H9 (cell line): ENCODE results near the gene ECSCR. TPM values are rescaled to one million over a fixed set of nuclear protein-coding genes. Genes with fewer than 3 reads are reported as not detected.

Experiments
- DNase-seq: peaks from one replicate; pipeline ENCODE4 v3.0.0-alpha.2; 2017
- H2AFZ ChIP-seq: one replicate; pipeline ENCODE4 v1.6.1; 2013; ENCODE audit warnings: mild to moderate bottlenecking, low read length, control low read depth, moderate library complexity
- H2AK5ac ChIP-seq: 2 replicates; pipeline ENCODE4 v1.6.1; 2013; ENCODE audit warnings: low read length, control low read depth, mixed read lengths; ENCODE audit not compliant: insufficient read length
- H2BK120ac ChIP-seq: one replicate; pipeline ENCODE4 v1.6.1; 2013; ENCODE audit warnings: low read depth, mild to moderate bottlenecking, low read length, control low read depth, inconsistent platforms; ENCODE audit not compliant: poor library complexity, severe bottlenecking
- H2BK12ac ChIP-seq: 2 replicates; pipeline ENCODE4 v1.6.1; 2013; ENCODE audit warnings: low read length, control low read depth, mixed read lengths, low read depth; ENCODE audit not compliant: insufficient read length
- H2BK15ac ChIP-seq: 2 replicates; pipeline ENCODE4 v1.6.1; 2013; ENCODE audit warnings: low read depth, low read length, control low read depth
- H2BK20ac ChIP-seq: one replicate; pipeline ENCODE4 v1.6.1; 2013; ENCODE audit warnings: low read depth, mild to moderate bottlenecking, low read length, control low read depth, inconsistent platforms; ENCODE audit not compliant: poor library complexity, severe bottlenecking
- H2BK5ac ChIP-seq: 2 replicates; pipeline ENCODE4 v1.6.1; 2013; ENCODE audit warnings: low read length, control low read depth, mixed read lengths; ENCODE audit not compliant: insufficient read length
- H3K14ac ChIP-seq: 2 replicates; pipeline ENCODE4 v1.6.1; 2013; ENCODE audit warnings: low read length, control low read depth; ENCODE audit not compliant: insufficient read depth
- H3K18ac ChIP-seq: 2 replicates; pipeline ENCODE4 v1.6.1; 2013; ENCODE audit warnings: low read depth, mild to moderate bottlenecking, mixed read lengths, low read length, control low read depth; ENCODE audit not compliant: insufficient read length
- H3K23ac ChIP-seq: 2 replicates; pipeline ENCODE4 v1.6.1; 2013; ENCODE audit warnings: low read length, control low read depth, mixed read lengths, low read depth; ENCODE audit not compliant: insufficient read length
- H3K23me2 ChIP-seq: 2 replicates; pipeline ENCODE4 v1.6.1; 2013; ENCODE audit warnings: low read depth, mild to moderate bottlenecking, mixed read lengths, low read length, control low read depth; ENCODE audit not compliant: insufficient read length, poor library complexity, severe bottlenecking
- H3K27ac ChIP-seq: 2 replicates; pipeline ENCODE4 v1.5.1; 2013; ENCODE audit warnings: low read length, control low read depth, mixed read lengths, low read depth; ENCODE audit not compliant: insufficient read length
- H3K27me3 ChIP-seq: 2 replicates; pipeline ENCODE4 v1.6.1; 2013; ENCODE audit warnings: low read length, control low read depth, inconsistent platforms; ENCODE audit not compliant: insufficient read depth
- H3K4ac ChIP-seq: 2 replicates; pipeline ENCODE4 v1.6.1; 2013; ENCODE audit warnings: low read depth, mild to moderate bottlenecking, control low read depth, inconsistent platforms, low read length, moderate library complexity
- H3K4me1 ChIP-seq: 2 replicates; pipeline ENCODE4 v1.6.1; 2013; ENCODE audit warnings: low read length, control low read depth, inconsistent platforms; ENCODE audit not compliant: insufficient read depth
- H3K4me2 ChIP-seq: 2 replicates; pipeline ENCODE4 v1.6.1; 2013; ENCODE audit warnings: low read length, control low read depth, mixed read lengths; ENCODE audit not compliant: insufficient read length, insufficient read depth
- H3K56ac ChIP-seq: 2 replicates; pipeline ENCODE4 v1.6.1; 2013; ENCODE audit warnings: low read depth, mild to moderate bottlenecking, mixed read lengths, low read length, control low read depth; ENCODE audit not compliant: insufficient read length
- H3K79me1 ChIP-seq: 2 replicates; pipeline ENCODE4 v1.6.1; 2013; ENCODE audit warnings: low read depth, mild to moderate bottlenecking, moderate library complexity, low read length, control low read depth, inconsistent platforms; ENCODE audit not compliant: insufficient read depth, poor library complexity, severe bottlenecking
- H3K79me2 ChIP-seq: 2 replicates; pipeline ENCODE4 v1.6.1; 2013; ENCODE audit warnings: low read length, control low read depth, inconsistent platforms; ENCODE audit not compliant: insufficient read depth
- H3K9ac ChIP-seq: 2 replicates; pipeline ENCODE4 v1.6.1; 2013; ENCODE audit warnings: low read length, control low read depth, mixed read lengths; ENCODE audit not compliant: insufficient read length; ENCODE audit errors: extremely low read depth
- H3K9me3 ChIP-seq: one replicate; pipeline ENCODE4 v1.6.1; 2013; ENCODE audit warnings: low read depth, low read length, inconsistent platforms; ENCODE audit not compliant: control insufficient read depth
- H3T11ph ChIP-seq: one replicate; pipeline ENCODE4 v1.6.1; 2013; ENCODE audit warnings: mild to moderate bottlenecking, low read length, control low read depth, inconsistent platforms
- H4K20me1 ChIP-seq: one replicate; pipeline ENCODE4 v1.6.1; 2013; ENCODE audit not compliant: control insufficient read depth, insufficient read length, insufficient read depth
- H4K5ac ChIP-seq: 2 replicates; pipeline ENCODE4 v1.6.1; 2013; ENCODE audit warnings: low read depth, mild to moderate bottlenecking, mixed read lengths, low read length, control low read depth; ENCODE audit not compliant: insufficient read length
- H4K8ac ChIP-seq: replicated peaks from 2 replicates; pipeline ENCODE4 v1.6.1; 2013; ENCODE audit warnings: low read length, control low read depth, mixed read lengths, low read depth; ENCODE audit not compliant: insufficient read length
- H4K91ac ChIP-seq: 2 replicates; pipeline ENCODE4 v1.6.1; 2013; ENCODE audit warnings: low read depth, mild to moderate bottlenecking, moderate library complexity, mixed read lengths, low read length, control low read depth; ENCODE audit not compliant: insufficient read length
- H3K27ac Mint-ChIP-seq, 3 experiments: 2 replicates in 2 of 3; 3 replicates in 1 of 3; pipeline ENCODE4 v1.8.0; 2020 to 2021; ENCODE audit warnings: mixed read lengths in 3 of 3, mild to moderate bottlenecking in 1 of 3, moderate library complexity in 1 of 3
- H3K27me3 Mint-ChIP-seq: 2 replicates; pipeline ENCODE4 v1.8.0; 2021; ENCODE audit warnings: low read depth, mild to moderate bottlenecking, moderate library complexity, mixed read lengths
- H3K36me3 Mint-ChIP-seq, 3 experiments: 2 replicates in 2 of 3; 3 replicates in 1 of 3; pipeline ENCODE4 v1.8.0; 2020 to 2021; ENCODE audit warnings: low read depth in 3 of 3, mixed read lengths in 3 of 3; ENCODE audit not compliant: insufficient read depth in 1 of 3
- H3K4me1 Mint-ChIP-seq, 2 experiments: 2 replicates each; pipeline ENCODE4 v1.8.0; 2020; ENCODE audit warnings: mixed read lengths in 2 of 2
- H3K4me3 Mint-ChIP-seq, 2 experiments: 2 replicates in 1 of 2; 3 replicates in 1 of 2; pipeline ENCODE4 v1.8.0; 2020 to 2021; ENCODE audit warnings: mild to moderate bottlenecking in 2 of 2, mixed read lengths in 2 of 2, moderate library complexity in 1 of 2
- H3K9me3 Mint-ChIP-seq, 2 experiments: 2 replicates in 1 of 2; 3 replicates in 1 of 2; pipeline ENCODE4 v1.8.0; 2020; ENCODE audit warnings: mild to moderate bottlenecking in 2 of 2, mixed read lengths in 2 of 2, moderate library complexity in 1 of 2
- WGBS: extraction: QIAGEN DNeasy Blood & Tissue Kit; methylation state at CpG from one replicate; pipeline ENCODE4 v1.1.7; 2013; ENCODE audit warnings: missing lambda C conversion rate, low lambda C conversion rate, mixed read lengths; ENCODE audit not compliant: insufficient read length; ENCODE audit errors: extremely low coverage; 5-methylcytosine and 5-hydroxymethylcytosine counted together
- total RNA-seq: library from RNA; stranded (reverse); gene quantifications from 2 replicates; pipeline ENCODE4 v1.2.1, GENCODE V29; 2021
- TF ChIP-seq, protein P1 (sequence below): fragments of 200-600 bp; sonication (generic); conservative IDR thresholded peaks from 3 replicates; pipeline ENCODE4 v1.8.0; 2021; ENCODE audit warnings: antibody characterized with exemption, mild to moderate bottlenecking

Gene ECSCR
- total RNA-seq, 1 experiment from 2014 or later = 1.6 TPM

DNA sequence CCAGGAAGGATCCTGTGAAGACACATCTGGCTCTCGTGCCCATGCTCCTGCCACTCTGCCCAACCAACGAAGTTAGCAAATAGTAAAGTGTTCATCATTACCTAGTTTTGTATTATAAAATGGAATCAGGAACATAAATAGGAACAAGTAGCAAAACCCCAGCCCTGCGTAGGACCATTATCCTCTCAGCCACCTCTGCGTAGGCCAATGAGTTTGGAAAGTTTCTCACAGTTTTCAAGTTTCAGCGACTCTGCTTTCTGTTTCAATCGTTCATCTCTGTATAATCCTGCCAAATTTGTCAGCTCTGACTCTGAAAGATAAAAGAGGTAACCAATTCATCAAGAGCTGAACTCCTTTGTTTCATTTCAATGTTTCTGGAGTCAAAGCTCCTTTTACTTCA is 48.6 kb downstream of the ECSCR start:
- TF ChIP-seq, protein P1, sequence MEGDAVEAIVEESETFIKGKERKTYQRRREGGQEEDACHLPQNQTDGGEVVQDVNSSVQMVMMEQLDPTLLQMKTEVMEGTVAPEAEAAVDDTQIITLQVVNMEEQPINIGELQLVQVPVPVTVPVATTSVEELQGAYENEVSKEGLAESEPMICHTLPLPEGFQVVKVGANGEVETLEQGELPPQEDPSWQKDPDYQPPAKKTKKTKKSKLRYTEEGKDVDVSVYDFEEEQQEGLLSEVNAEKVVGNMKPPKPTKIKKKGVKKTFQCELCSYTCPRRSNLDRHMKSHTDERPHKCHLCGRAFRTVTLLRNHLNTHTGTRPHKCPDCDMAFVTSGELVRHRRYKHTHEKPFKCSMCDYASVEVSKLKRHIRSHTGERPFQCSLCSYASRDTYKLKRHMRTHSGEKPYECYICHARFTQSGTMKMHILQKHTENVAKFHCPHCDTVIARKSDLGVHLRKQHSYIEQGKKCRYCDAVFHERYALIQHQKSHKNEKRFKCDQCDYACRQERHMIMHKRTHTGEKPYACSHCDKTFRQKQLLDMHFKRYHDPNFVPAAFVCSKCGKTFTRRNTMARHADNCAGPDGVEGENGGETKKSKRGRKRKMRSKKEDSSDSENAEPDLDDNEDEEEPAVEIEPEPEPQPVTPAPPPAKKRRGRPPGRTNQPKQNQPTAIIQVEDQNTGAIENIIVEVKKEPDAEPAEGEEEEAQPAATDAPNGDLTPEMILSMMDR = no peak
- no peak overlapping the region for H2BK120ac ChIP-seq
- H3K79me2 ChIP-seq = no peaks in the 10 kb centered on the region
- H3K27ac ChIP-seq = no peak overlapping the region
- Mint-ChIP-seq H3K4me1 (peaks cover 3 to 7% of the 10 kb centered on the region in 2 experiments; a peak in 3 of 4 replicates), H3K4me3 (no peak overlapping the region), H3K9me3 (no peaks in the 10 kb centered on the region), H3K36me3 (peaks cover 0 to 40% (median 32%) of the 10 kb centered on the region in 3 experiments; a peak in 5 of 7 replicates), H3K27ac (no peak overlapping the region), H3K27me3 (no peaks in the 10 kb centered on the region; the same call in 1 of the 2 replicates)
- H3K14ac ChIP-seq = no peak overlapping the region
- no peak overlapping the region for H3K23ac ChIP-seq
- H3K4me1 ChIP-seq = no peaks in the 10 kb centered on the region
- no peak overlapping the region for H3K18ac ChIP-seq
- no peak overlapping the region for H3K4me2 ChIP-seq
- H3K23me2 ChIP-seq = no peaks in the 10 kb centered on the region
- no peak overlapping the region for H2AFZ ChIP-seq
- no peak overlapping the region for H4K91ac ChIP-seq
- H3K27me3 ChIP-seq = no peaks in the 10 kb centered on the region
- H3K4ac ChIP-seq = no peak overlapping the region
- no peaks in the 10 kb centered on the region for H4K20me1 ChIP-seq
- no peak overlapping the region for H3K56ac ChIP-seq
- H4K8ac ChIP-seq = no peak overlapping the region
- H4K5ac ChIP-seq = no peak overlapping the region
- no peak overlapping the region for H2AK5ac ChIP-seq
- WGBS = no CpG with 5 or more reads among the region's 6 CpGs
- DNase-seq = no peak
- no peak overlapping the region for H2BK20ac ChIP-seq
- H3T11ph ChIP-seq = no peak overlapping the region
- no peak overlapping the region for H2BK5ac ChIP-seq
- no peaks in the 10 kb centered on the region for H3K79me1 ChIP-seq
- H3K9me3 ChIP-seq = no peaks in the 10 kb centered on the region
- H3K9ac ChIP-seq = no peak overlapping the region
- H2BK15ac ChIP-seq = no peak overlapping the region
- H2BK12ac ChIP-seq = no peak overlapping the region
